Ishikawa (cell line): ENCODE results near the gene TH.

Experiments
- CEBPB ChIP-seq: IDR thresholded peaks from 2 replicates; pipeline ENCODE4 v1.6.1; 2012
- CREB1 ChIP-seq: IDR thresholded peaks from 2 replicates; pipeline ENCODE4 v1.6.1; 2012; ENCODE audit warnings: low read depth
- EP300 ChIP-seq: IDR thresholded peaks from 2 replicates; pipeline ENCODE4 v1.6.1; 2012; ENCODE audit warnings: borderline replicate concordance
- TAF1 ChIP-seq: IDR thresholded peaks from 2 replicates; pipeline ENCODE4 v1.6.1; 2012; ENCODE audit warnings: low read depth, mild to moderate bottlenecking
- ZBTB7A ChIP-seq: IDR thresholded peaks from 2 replicates; pipeline ENCODE4 v1.6.1; 2012; ENCODE audit warnings: low read depth
- TF ChIP-seq, protein P1 (sequence below): IDR thresholded peaks from 2 replicates; pipeline ENCODE4 v1.6.1; 2012

DNA sequence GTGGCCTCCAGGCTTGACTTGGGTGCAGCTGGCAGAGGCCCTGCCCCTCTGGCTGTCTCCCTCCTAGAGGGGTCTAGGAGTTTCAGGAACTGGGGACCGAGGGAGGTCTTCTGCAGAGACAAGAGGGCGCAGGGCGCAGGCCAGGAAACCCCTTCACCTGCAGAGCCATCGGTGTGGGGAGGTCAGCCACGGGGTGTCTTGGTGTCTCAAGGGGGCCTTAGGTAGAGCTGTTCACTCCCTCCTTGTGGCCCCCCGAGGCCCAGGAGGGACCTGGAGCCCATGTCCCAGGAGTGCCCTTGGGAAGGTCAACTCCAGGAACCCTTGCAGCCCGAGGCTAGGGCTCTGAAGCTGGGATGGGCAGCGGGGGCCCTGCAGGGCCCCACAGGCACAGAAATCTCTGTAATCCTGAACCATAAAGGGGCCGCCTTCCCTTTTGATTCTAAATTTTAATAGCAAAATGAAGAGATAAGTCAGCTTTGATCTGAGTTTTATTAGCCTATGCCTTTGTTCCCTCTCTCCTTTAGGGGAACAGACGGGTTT, 31.4 kb upstream of the TH start:
- TF ChIP-seq EP300 (no peak), TAF1 (no peak), CEBPB (no peak), CREB1 (no peak), ZBTB7A (no peak)
- TF ChIP-seq, protein P1, sequence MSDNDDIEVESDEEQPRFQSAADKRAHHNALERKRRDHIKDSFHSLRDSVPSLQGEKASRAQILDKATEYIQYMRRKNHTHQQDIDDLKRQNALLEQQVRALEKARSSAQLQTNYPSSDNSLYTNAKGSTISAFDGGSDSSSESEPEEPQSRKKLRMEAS = no peak
